ENCODE measurements around the gene TEAD3. TPM values are rescaled to one million over a fixed set of nuclear protein-coding genes. Genes with fewer than 3 reads are reported as not detected.

Gene TEAD3
- total RNA-seq, 1 experiment from 2014 or later = 27.0 TPM

GRCh38 chr6:35514587-35514986 lies 17.7 kb upstream of the TEAD3 start:
- Histone ChIP-seq H3K4me1 (ENCODE audit: insufficient read depth, low read length) (no peaks in the 10 kb centered on the region; the same call in 1 of the 2 replicates), H3K4me2 (ENCODE audit: insufficient read depth, insufficient read length, low read length) (no peak overlapping the region), H2AK5ac (ENCODE audit: insufficient read length, low read length) (no peak overlapping the region), H3K56ac (ENCODE audit: insufficient read length, low read depth, low read length) (no peak overlapping the region), H3K27me3 (ENCODE audit: insufficient read depth, low read length) (no peaks in the 10 kb centered on the region; the same call in 1 of the 2 replicates), H2BK12ac (ENCODE audit: insufficient read length, low read depth, low read length) (no peak overlapping the region), H3K23ac (ENCODE audit: insufficient read length, low read depth, low read length) (no peak overlapping the region), H2BK120ac (ENCODE audit: low read depth, low read length, poor library complexity, severe bottlenecking) (no peak overlapping the region), H3K79me1 (ENCODE audit: insufficient read depth, low read depth, low read length, poor library complexity, severe bottlenecking) (no peaks in the 10 kb centered on the region), H3K18ac (ENCODE audit: insufficient read length, low read depth, low read length) (no peak overlapping the region), H3K79me2 (ENCODE audit: insufficient read depth, low read length) (no peaks in the 10 kb centered on the region), H4K8ac (replicated peaks; ENCODE audit: insufficient read length, low read depth, low read length) (no peak overlapping the region), H4K20me1 (ENCODE audit: control insufficient read depth, insufficient read depth, insufficient read length) (no peaks in the 10 kb centered on the region), H3K9me3 (ENCODE audit: control insufficient read depth, low read depth, low read length) (no peaks in the 10 kb centered on the region), H4K5ac (ENCODE audit: insufficient read length, low read depth, low read length) (no peak overlapping the region), H3K14ac (ENCODE audit: insufficient read depth, low read length) (no peak overlapping the region), H2BK15ac (ENCODE audit: low read depth, low read length) (no peak overlapping the region), H3K4ac (ENCODE audit: low read depth, low read length) (no peak overlapping the region), H2BK5ac (ENCODE audit: insufficient read length, low read length) (no peak overlapping the region), H4K91ac (ENCODE audit: insufficient read length, low read depth, low read length) (no peak overlapping the region), H2BK20ac (ENCODE audit: low read depth, low read length, poor library complexity, severe bottlenecking) (no peak overlapping the region), H2AFZ (ENCODE audit: low read length) (no peak overlapping the region), H3K23me2 (ENCODE audit: insufficient read length, low read depth, low read length, poor library complexity, severe bottlenecking) (peaks cover 3% of the 10 kb centered on the region), H3T11ph (ENCODE audit: low read length) (no peak overlapping the region), H3K27ac (ENCODE audit: insufficient read length, low read depth, low read length) (no peak overlapping the region), H3K9ac (ENCODE audit: extremely low read depth, insufficient read length, low read length) (no peak overlapping the region)
- TF ChIP-seq, protein P1, sequence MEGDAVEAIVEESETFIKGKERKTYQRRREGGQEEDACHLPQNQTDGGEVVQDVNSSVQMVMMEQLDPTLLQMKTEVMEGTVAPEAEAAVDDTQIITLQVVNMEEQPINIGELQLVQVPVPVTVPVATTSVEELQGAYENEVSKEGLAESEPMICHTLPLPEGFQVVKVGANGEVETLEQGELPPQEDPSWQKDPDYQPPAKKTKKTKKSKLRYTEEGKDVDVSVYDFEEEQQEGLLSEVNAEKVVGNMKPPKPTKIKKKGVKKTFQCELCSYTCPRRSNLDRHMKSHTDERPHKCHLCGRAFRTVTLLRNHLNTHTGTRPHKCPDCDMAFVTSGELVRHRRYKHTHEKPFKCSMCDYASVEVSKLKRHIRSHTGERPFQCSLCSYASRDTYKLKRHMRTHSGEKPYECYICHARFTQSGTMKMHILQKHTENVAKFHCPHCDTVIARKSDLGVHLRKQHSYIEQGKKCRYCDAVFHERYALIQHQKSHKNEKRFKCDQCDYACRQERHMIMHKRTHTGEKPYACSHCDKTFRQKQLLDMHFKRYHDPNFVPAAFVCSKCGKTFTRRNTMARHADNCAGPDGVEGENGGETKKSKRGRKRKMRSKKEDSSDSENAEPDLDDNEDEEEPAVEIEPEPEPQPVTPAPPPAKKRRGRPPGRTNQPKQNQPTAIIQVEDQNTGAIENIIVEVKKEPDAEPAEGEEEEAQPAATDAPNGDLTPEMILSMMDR (conservative IDR thresholded peaks at IDR 0.05) = no peak
- no peak for DNase-seq
- H3K9me3 Mint-ChIP-seq = peaks cover 0 to 2% of the 10 kb centered on the region in 2 experiments; a peak in 1 of 5 replicates
- no peaks in the 10 kb centered on the region for H3K36me3 Mint-ChIP-seq (ENCODE audit: insufficient read depth in 1 of 3, low read depth in 3 of 3)
- no peak overlapping the region for H3K4me3 Mint-ChIP-seq
- H3K4me1 Mint-ChIP-seq = peaks cover 8 to 29% of the 10 kb centered on the region in 2 experiments
- H3K27me3 Mint-ChIP-seq (ENCODE audit: low read depth) = peaks cover 5% of the 10 kb centered on the region
- H3K27ac Mint-ChIP-seq = no peak overlapping the region
- no CpG with 5 or more reads among the region's 4 CpGs for WGBS (ENCODE audit: extremely low coverage, insufficient read length, low lambda C conversion rate)
